GM12892 (cell line): ENCODE measurements around the gene CRLF2.
"Not testable (repeated sequence)": the region's sequence is repeated elsewhere in the genome, so short reads cannot be mapped to it uniquely, and the experiment has no call there.

ENCODE experiments used
- DNase-seq: peaks from one replicate; pipeline ENCODE4 v3.0.0; 2011; ENCODE audit not compliant: insufficient read length
- FAIRE-seq: peaks from 2 replicates; lab custom pipeline; 2011; peaks lifted over from hg19 to GRCh38; lab: Jason Lieb, UNC
- POLR2A ChIP-seq: IDR thresholded peaks from 2 replicates; pipeline ENCODE4 v1.6.1; 2011; ENCODE audit warnings: low read depth, low read length, control low read depth
- POLR2AphosphoS5 ChIP-seq: IDR thresholded peaks from 2 replicates; pipeline ENCODE4 v1.6.1; 2011; ENCODE audit warnings: low read depth, low read length, control low read depth
- TAF1 ChIP-seq: IDR thresholded peaks from 2 replicates; pipeline ENCODE4 v1.6.1; 2011; ENCODE audit warnings: low read depth, mild to moderate bottlenecking, control low read depth, low read length, borderline replicate concordance

CRLF2 gene

DNA sequence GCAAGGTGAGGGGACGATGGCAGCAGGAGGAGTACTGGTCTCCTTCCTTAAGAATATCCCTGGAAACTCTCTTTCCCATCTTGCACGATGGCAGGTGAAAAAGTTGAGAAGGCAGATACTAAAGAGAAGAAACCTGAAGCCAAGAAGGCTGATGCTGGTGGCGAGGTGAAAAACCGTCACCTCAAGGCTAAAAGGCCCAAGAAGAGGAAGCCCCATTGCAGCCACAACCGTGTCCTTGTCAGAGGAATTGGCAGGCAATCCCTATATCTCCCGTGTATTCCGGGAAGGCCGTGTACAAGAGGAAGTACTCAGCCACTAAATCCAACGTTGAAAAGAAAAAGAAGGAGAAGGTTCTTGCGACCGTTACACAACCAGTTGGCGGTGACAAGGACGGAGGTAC, 40.0 kb downstream of the CRLF2 start:
- DNase-seq = no peak
- TF ChIP-seq POLR2AphosphoS5 (no peak), POLR2A (no peak), TAF1 (no peak)
- FAIRE-seq = no peak

DNA sequence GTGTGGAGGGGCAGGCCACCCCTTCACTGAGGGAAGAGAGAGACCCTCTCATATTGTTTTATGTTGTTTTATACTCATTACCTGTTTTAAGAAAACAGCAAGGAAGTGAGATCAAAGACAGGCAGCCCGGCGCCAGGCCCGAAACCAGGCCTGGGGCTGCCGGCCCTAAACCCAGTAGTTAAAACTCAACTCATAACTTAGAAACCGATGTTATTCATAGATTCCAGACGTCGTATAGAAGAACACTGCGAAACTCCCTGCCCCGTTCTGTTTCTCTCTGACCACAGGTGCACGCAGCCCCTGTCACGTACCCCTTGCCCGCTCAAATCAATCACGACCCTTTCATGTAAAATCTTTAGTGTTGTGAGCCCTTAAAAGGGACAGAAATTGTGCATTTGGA, 40.5 kb downstream of the CRLF2 start:
- not testable (repeated sequence) for DNase-seq, FAIRE-seq

DNA sequence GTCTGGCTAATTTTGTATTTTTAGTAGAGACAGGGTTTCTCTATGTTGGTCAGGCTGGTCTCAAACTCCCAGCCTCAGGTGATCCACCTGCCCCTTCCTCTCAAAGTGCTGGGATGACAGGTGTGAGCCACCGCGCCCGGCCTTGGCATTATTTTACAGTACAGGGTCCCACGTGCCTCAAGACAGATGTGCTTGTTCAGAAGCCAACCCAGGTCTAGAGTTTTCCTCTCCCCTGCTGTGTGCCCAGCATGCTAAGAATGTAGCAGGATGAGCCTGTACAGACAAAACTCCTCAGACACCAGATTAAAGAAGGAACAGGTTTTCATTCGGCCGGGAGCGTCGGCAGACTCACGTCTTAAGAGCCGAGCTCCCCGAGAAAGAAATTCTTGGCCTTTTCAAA, 42.2 kb downstream of the CRLF2 start:
- FAIRE-seq = no peak
- TF ChIP-seq POLR2A (no peak), TAF1 (no peak)
- DNase-seq = no peak

DNA sequence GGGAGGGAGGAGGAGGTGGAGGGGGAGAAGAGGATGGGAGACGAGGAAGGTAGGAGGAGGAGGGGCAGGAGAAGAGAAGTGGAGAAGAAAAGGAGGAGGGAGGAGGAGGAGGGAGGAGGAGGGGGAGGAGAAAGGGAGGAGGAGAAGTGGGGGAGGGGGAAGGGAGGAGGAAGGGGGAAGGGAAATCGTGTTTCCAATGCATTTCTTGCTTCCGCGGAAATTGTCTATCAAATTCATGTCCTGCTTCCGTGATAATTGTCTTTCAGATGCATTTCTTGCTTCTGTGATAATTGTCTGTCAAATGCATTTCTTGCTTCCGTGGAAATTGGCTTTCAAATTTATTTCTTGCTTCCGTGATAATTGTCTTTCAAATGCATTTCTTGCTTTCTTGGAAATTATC, 43.3 kb downstream of the CRLF2 start:
- TF ChIP-seq POLR2A = no peak
- TF ChIP-seq POLR2AphosphoS5 = no peak
- no peak for TF ChIP-seq TAF1
- DNase-seq (no peak), FAIRE-seq (no peak)

DNA sequence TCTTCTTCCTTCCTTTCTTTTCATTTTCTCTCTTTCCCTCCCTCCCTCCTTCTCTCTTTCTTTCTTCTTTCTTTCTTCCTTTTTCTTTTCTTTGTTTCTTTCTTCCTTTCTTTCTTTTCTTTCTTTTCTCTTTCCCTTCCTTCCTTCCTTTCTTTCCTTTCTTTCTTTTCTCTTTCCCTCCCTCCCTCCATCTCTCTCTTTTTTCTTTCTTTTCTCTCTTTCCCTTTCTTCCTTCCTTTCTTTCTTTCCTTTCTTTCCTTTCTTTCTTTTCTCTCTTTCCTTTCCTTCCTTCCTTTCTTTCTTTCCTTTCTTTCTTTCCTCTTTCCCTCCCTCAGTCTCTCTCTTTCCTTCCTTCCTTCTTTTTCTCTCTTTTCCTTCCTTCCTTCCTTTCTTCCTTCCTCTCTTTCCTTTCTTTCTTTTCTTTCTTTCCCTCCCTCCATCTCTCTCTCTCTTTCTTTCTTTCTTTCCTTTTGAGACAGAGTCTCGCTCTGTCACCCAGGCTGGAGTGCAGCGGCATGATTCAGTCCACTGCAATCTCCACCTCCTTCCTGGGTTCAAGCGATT, 44.4 kb downstream of the CRLF2 start:
- TF ChIP-seq POLR2AphosphoS5 (no peak), TAF1 (no peak), POLR2A (no peak)
- FAIRE-seq (no peak), DNase-seq (no peak)

DNA sequence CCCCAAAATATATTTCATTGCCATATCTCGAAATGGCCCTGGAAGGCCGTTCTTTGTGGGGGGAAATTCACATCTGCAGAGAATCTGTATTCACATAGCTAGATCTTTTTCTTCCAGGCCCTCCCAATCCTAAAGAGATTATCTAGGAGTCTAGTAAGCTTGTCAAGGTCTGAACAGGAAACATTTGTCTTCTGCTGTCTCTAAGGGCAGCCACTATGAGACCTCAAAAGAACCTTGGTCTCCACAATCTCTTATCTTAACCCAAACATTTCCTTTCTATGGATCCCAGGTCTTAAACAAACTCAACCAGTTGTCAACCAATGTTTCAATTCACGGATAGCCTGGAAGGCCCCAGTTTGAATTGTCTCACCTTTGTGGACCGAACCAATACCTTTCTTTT, 45.0 kb downstream of the CRLF2 start:
- FAIRE-seq (no peak), DNase-seq (no peak)
- no peak for TF ChIP-seq POLR2A
- TF ChIP-seq POLR2AphosphoS5 = no peak
- no peak for TF ChIP-seq TAF1

DNA sequence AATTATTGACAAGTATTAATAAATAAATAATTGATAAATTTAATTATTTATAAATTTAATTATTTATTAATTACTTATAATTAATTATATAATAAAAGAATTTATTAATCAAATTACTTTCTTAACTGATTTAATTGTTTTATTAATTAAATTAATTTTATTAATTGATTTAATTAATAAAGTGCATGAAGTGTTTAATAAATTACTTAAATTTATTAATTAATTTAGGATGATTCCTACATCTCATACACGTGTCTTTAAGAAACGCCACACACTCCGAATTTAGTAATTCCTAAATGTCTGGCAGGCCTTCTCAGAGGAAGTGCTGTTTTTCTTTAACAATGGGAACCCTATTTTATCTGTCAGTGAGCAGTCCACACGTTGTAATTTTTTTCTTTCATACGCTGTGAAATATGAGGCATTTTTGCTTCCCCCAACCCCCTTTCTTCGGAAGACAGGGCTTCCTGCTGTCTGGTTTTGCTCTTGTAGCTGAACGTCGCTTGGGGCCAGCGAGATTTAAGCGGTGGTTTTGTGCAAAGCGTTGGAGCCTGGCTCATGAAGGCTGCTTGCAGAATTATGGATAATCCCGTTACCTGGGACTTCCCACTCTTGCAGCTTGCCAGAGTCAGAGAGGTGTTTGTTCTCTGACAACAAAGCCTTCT, 46.8 kb downstream of the CRLF2 start:
- DNase-seq (no peak), FAIRE-seq (no peak)
- no peak for TF ChIP-seq TAF1
- TF ChIP-seq POLR2A = no peak
- TF ChIP-seq POLR2AphosphoS5 = no peak

DNA sequence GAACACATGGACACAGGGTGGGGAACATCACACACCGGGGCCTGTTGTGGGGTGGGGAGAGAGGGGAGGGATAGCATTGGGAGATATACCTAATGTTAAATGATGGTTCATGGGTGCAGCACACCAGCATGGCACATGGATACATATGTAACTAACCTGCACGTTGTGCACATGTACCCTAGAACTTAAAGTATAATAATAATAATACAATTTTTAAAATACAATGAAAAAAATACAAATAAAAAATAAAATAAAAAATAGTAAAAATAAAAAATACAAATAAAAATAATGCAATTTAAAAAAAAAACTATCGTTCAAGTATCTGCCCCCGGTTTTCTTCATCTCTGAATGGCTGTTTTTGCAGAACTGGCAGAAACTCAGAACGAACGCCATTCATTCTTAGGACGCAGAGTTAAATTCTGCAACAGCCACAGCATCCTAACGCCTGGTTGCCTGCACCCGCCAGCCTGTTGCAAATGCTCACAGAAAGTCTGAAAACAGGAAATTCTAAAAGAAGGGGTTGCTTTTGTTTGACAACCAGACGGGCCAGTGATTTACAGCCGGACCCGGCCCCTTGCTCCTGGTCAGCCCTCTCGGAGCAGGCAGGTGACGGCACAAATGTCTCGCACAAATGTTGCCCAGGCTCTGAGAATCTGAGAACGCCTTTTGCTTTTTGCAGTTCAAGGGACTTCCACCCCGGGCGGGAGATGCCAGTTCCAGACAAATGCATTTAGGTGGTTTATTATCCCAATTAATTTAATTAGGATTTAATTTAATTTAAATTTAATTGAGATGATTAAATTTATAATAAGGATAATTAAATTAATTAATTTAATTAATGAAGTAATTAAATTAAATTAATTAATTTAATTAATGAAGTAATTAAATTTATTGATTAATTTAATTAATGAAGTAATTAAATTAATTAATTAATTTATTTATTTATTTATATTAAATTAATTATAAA, 47.8 kb downstream of the CRLF2 start:
- no peak for TF ChIP-seq POLR2AphosphoS5
- DNase-seq = no peak
- no peak for FAIRE-seq

DNA sequence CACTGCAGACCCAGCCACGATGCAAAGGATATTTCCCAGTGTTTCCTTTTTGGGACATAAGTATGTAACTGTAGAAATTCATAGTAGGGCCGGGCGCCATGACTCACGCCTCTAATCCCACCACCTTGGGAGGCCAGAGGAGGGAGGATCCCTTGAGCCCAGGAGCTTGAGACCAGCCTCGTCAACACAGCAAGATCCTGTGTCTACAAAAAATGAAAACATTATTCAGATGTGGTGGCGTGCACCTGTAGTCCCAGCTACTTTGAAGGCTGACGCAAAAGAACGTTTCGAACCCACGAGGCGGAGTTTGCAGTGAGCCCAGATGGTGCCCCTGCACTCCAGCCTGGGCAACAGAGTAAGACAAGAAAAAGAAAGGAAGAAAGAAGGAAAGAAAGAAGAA, 49.2 kb downstream of the CRLF2 start:
- TF ChIP-seq TAF1 (no peak), POLR2AphosphoS5 (no peak), POLR2A (no peak)
- FAIRE-seq = no peak
- DNase-seq = no peak

DNA sequence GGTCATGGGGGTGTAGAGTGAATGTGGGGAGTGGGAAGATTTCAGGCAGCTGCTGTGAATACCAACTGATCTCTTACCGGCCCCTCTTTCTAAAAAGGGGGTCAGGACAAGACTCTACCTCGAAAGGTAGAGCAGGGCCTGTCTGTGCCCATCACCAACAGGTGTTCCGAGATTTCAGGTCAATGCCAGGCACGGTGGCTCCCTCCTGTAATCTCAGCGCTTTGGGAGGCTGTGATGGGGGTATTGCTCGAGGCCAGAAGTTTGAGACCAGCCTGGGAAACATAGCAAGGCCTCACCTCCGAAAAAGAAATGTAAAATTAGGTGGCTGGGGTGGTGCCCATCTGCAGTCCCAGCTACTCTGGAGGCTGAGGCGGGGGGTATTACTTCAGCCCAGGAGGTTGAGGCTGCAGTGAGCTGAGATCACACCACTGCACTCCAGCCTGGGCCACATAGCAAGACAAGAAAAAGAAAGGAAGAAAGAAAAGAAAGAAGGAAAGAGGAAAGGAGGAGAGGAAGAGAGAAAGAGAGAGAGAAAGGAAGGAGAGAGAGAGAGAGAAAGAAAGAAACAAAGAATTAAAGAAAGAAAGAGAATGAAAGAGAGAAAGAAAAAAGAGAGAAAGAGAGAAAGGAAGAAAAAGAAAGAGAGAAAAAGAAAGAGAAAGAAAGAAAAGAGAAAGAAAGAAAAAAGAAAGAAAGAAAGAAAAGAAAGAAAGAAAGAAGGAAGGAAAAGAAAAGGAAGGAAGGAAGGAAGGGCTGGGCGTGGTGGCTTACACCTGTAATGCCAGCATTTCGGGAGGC, 50.1 kb downstream of the CRLF2 start:
- TF ChIP-seq POLR2AphosphoS5 (no peak), TAF1 (no peak), POLR2A (no peak)
- no peak for DNase-seq
- no peak for FAIRE-seq

DNA sequence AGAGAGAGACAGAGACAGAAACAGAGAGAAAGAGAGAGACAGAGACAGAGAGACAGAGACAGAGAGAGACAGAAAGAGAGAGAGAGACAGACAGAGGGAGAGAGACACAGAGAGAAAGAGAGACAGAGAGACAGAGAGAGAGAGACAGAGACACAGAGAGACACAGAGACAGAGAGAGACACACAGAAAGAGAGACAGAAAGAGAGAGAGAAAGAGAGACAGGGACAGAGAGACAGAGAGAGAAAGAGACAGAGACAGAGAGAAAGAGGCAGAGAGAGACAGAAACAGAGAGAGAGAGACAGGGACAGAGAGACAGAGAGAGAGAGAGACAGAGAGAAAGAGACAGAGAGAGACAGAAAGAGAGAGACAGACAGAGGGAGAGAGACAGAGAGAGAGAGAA, 52.9 kb downstream of the CRLF2 start:
- DNase-seq (no peak), FAIRE-seq (no peak)
- no peak for TF ChIP-seq TAF1
- no peak for TF ChIP-seq POLR2AphosphoS5
- no peak for TF ChIP-seq POLR2A

DNA sequence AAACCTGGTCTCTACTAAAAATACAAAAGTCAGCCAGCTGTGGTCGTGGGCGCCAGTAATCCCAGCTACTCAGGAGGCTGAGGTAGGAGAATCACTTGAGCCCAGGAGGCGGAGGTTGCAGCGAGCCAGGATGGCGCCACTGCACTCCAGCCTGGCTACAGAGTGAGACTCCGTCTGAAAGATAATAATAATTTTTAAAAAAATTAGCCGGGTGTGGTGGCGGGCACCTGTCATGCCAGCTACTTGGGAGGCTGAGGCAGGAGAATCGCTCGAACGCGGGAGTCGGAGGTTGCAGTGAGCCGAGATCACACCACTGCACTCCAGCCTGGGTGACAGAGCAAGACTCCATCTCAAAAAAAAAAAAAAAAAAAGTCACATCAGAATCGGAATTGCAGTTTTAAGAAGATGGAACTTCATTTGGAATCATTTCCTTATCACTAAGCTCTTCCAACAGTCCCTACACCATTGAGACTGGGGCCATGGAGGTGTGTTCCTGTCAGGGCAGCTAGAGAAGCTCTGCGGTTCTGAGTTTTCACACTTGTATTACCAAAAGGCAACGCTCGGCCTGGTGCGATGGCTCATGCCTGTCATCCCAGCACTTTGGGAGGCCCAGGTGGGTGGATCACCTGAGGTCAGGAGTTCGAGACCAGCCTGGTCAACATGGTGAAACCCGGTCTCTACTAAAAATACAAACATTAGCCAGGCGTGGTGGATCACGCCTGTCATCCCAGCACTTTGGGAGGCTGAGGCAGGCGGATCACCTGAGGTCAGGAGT, 55.6 kb downstream of the CRLF2 start:
- not testable (repeated sequence) for FAIRE-seq, DNase-seq
